HepG2 (cell line): ENCODE results near the gene DMKN.

Experiments used
- BRCA1 ChIP-seq: sonication (generic); formaldehyde crosslinking; IDR thresholded peaks from 2 replicates; pipeline ENCODE4 v1.4.0; 2020; ENCODE audit warnings: missing genetic modification reagents
- EP300 ChIP-seq, 3 experiments: sonication (generic) in 1 of 3; formaldehyde crosslinking in 1 of 3; IDR thresholded peaks; 2 replicates each; pipeline versions ENCODE4 v1.5.1 to v1.6.1; 2011 to 2020; ENCODE audit warnings: low read depth in 2 of 3, low read length in 2 of 3, borderline replicate concordance in 1 of 3, improper control_type of control experiment in 1 of 3, mild to moderate bottlenecking in 1 of 3, missing genetic modification reagents in 1 of 3, moderate library complexity in 1 of 3
- EZH2 ChIP-seq: conservative IDR thresholded peaks from 2 replicates; pipeline ENCODE4 v1.6.1; 2012; ENCODE audit warnings: mild to moderate bottlenecking, low read depth, low read length, moderate library complexity
- HMGXB4 ChIP-seq, 2 experiments: sonication (generic) in 1 of 2; formaldehyde crosslinking in 1 of 2; IDR thresholded peaks; 2 replicates each; pipeline versions ENCODE4 v1.4.0 to v1.6.1; 2018 to 2020; ENCODE audit warnings: missing genetic modification reagents in 2 of 2, borderline replicate concordance in 1 of 2, low read depth in 1 of 2, mild to moderate bottlenecking in 1 of 2, missing biosample characterization in 1 of 2
- MTF1 ChIP-seq: sonication (generic); formaldehyde crosslinking; IDR thresholded peaks from 2 replicates; pipeline ENCODE4 v1.5.0; 2020; ENCODE audit warnings: missing genetic modification reagents
- MXD1 ChIP-seq: sonication (generic); formaldehyde crosslinking; IDR thresholded peaks from 2 replicates; pipeline ENCODE4 v1.4.0; 2020; ENCODE audit warnings: mild to moderate bottlenecking, missing genetic modification reagents
- NFIC ChIP-seq: IDR thresholded peaks from 2 replicates; pipeline ENCODE4 v1.6.1; 2012; ENCODE audit warnings: mild to moderate bottlenecking, low read length, inconsistent platforms
- POLR2A ChIP-seq, 2 experiments: IDR thresholded peaks; 2 replicates each; pipeline ENCODE4 v1.6.1; 2011; ENCODE audit warnings: low read depth in 2 of 2, low read length in 2 of 2, mild to moderate bottlenecking in 1 of 2, moderate library complexity in 1 of 2; ENCODE audit not compliant: insufficient read depth in 1 of 2
- SP1 ChIP-seq, 2 experiments: fragments of 450-650 bp in 1 of 2; sonication (generic) in 1 of 2; formaldehyde crosslinking in 1 of 2; IDR thresholded peaks; 2 replicates each; pipeline versions ENCODE4 v1.4.0 to v1.6.1; 2016 to 2020; ENCODE audit warnings: missing genetic modification reagents in 1 of 2
- TBL1XR1 ChIP-seq: fragments of 150-350 bp; IDR thresholded peaks from 2 replicates; pipeline ENCODE4 v1.6.1; 2014; ENCODE audit warnings: borderline replicate concordance, low read length; ENCODE audit not compliant: partially characterized antibody
- WIZ ChIP-seq: sonication (generic); formaldehyde crosslinking; IDR thresholded peaks from 2 replicates; pipeline ENCODE4 v1.5.1; 2020; ENCODE audit warnings: mild to moderate bottlenecking, missing genetic modification reagents
- ZBTB7A ChIP-seq: sonication (generic); formaldehyde crosslinking; IDR thresholded peaks from 2 replicates; pipeline ENCODE4 v1.8.0; 2022; ENCODE audit warnings: mild to moderate bottlenecking, missing genetic modification reagents
- TF ChIP-seq, protein P1 (sequence below): sonication (generic); formaldehyde crosslinking; IDR thresholded peaks from 2 replicates; pipeline ENCODE4 v1.8.0; 2023; ENCODE audit warnings: mild to moderate bottlenecking, missing genetic modification reagents
- TF ChIP-seq, protein P2 (sequence below): sonication (generic); formaldehyde crosslinking; IDR thresholded peaks from 2 replicates; pipeline ENCODE4 v1.5.0; 2020; ENCODE audit warnings: mild to moderate bottlenecking, missing genetic modification reagents, moderate library complexity

DNA sequence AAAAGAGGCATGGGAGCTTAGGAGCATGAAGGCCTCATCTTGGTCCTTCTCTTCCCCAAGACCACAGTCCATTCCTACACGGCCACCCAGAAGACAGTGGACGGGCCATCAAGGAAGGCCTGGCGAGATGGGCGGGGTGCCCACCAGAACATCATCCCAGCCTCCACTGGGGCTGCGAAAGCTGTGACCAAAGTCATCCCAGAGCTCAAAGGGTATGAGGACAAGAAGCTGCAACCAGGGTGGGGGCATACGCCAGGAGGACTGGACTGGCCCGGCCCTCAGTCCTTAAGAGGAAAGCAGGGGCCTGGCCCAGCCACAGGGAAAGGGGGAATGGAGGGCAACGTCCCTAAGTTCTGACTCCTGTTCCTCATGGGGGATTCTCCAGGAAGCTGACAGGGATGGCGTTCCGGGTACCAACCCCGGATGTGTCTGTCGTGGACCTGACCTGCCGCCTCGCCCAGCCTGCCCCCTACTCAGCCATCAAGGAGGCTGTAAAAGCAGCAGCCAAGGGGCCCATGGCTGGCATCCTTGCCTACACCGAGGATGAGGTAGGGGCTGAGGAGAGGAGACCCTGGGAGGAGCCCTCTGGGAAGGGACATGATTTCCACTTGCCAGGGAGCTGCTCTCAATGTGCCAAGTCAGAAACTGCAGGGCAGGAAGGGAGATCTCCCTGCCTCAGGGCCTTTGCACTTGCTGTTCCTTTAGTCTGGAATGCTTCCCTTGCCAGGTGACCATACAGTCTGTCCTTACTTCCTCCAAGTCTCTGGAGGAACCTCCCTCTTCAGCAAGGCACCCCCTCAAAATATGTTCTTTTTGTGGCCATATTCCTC is 30.0 kb upstream of the DMKN start:
- TF ChIP-seq ZBTB7A (CRISPR knock-in tag): no peak
- TF ChIP-seq, protein P1, sequence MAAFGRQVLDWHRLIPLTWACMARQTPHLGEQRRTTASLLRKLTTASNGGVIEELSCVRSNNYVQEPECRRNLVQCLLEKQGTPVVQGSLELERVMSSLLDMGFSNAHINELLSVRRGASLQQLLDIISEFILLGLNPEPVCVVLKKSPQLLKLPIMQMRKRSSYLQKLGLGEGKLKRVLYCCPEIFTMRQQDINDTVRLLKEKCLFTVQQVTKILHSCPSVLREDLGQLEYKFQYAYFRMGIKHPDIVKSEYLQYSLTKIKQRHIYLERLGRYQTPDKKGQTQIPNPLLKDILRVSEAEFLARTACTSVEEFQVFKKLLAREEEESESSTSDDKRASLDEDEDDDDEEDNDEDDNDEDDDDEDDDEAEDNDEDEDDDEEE: no peak
- 0 out of 2 replicates have a peak, but pooled peaks have one; percentile 27 for TF ChIP-seq MXD1 (CRISPR knock-in tag)
- no peak for TF ChIP-seq POLR2A (IDR thresholded peaks at IDR 0.05; ENCODE audit: insufficient read depth in 1 of 2, low read depth in 2 of 2, low read length in 2 of 2)
- TF ChIP-seq SP1 (IDR thresholded peaks at IDR 0.05): no peak
- TF ChIP-seq SP1 (CRISPR knock-in tag; IDR thresholded peaks at IDR 0.05): no peak
- no peak for TF ChIP-seq BRCA1 (CRISPR knock-in tag)
- no peak for TF ChIP-seq NFIC
- no peak for TF ChIP-seq EP300 (IDR thresholded peaks at IDR 0.05; ENCODE audit: low read depth in 2 of 2, low read length in 2 of 2)
- TF ChIP-seq EP300 (CRISPR knock-in tag; IDR thresholded peaks at IDR 0.05; ENCODE audit: borderline replicate concordance): no peak
- no peak for TF ChIP-seq HMGXB4 (CRISPR knock-in tag; IDR thresholded peaks at IDR 0.05; ENCODE audit: borderline replicate concordance in 1 of 2, low read depth in 1 of 2)
- no peak for TF ChIP-seq MTF1
- TF ChIP-seq WIZ (CRISPR knock-in tag): no peak
- TF ChIP-seq, protein P2, sequence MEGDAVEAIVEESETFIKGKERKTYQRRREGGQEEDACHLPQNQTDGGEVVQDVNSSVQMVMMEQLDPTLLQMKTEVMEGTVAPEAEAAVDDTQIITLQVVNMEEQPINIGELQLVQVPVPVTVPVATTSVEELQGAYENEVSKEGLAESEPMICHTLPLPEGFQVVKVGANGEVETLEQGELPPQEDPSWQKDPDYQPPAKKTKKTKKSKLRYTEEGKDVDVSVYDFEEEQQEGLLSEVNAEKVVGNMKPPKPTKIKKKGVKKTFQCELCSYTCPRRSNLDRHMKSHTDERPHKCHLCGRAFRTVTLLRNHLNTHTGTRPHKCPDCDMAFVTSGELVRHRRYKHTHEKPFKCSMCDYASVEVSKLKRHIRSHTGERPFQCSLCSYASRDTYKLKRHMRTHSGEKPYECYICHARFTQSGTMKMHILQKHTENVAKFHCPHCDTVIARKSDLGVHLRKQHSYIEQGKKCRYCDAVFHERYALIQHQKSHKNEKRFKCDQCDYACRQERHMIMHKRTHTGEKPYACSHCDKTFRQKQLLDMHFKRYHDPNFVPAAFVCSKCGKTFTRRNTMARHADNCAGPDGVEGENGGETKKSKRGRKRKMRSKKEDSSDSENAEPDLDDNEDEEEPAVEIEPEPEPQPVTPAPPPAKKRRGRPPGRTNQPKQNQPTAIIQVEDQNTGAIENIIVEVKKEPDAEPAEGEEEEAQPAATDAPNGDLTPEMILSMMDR (CRISPR knock-in tag): no peak
- TF ChIP-seq EZH2: no peak
- no peak for TF ChIP-seq TBL1XR1
